Activated CD8-positive, alpha-beta T cell treated with anti-CD3 and anti-CD28 coated beads for 36 hours (primary cell): ENCODE results near the gene CREBL2. TPM values are rescaled to one million over a fixed set of nuclear protein-coding genes. Genes with fewer than 3 reads are reported as not detected.
"Not testable (repeated sequence)": the region's sequence is repeated elsewhere in the genome, so short reads cannot be mapped to it uniquely, and the experiment has no call there.

ENCODE experiments used
- ATAC-seq: fragments of 200-7000 bp; cut with Tn5 transposase; one replicate; pipeline ENCODE4 v1.10.0; 2021; ENCODE audit warnings: mild to moderate bottlenecking, moderate library complexity
- CTCF ChIA-PET: fragments of 350-600 bp; sonication (Branson Sonifier 250); formaldehyde crosslinking; loops from one replicate; lab custom pipeline; 2021; ENCODE audit warnings: antibody characterized with exemption; lab: Charles Lee
- POLR2A ChIA-PET: fragments of 350-600 bp; sonication (Branson Sonifier 250); formaldehyde crosslinking; loops from one replicate; lab custom pipeline; 2021; ENCODE audit warnings: antibody characterized with exemption; lab: Charles Lee
- DNase-seq: peaks from one replicate; pipeline ENCODE4 v3.0.0-alpha.2; 2020
- H3K27ac Mint-ChIP-seq: one replicate; pipeline ENCODE4 v1.8.0; 2021; ENCODE audit warnings: mild to moderate bottlenecking, mixed read lengths
- H3K27me3 Mint-ChIP-seq: one replicate; pipeline ENCODE4 v1.8.0; 2021; ENCODE audit warnings: mixed read lengths
- H3K36me3 Mint-ChIP-seq: one replicate; pipeline ENCODE4 v1.8.0; 2021; ENCODE audit warnings: low read depth, mixed read lengths
- H3K4me1 Mint-ChIP-seq: one replicate; pipeline ENCODE4 v1.8.0; 2021; ENCODE audit warnings: low read depth, mixed read lengths
- H3K4me3 Mint-ChIP-seq: one replicate; pipeline ENCODE4 v1.8.0; 2021; ENCODE audit warnings: mild to moderate bottlenecking, moderate library complexity, mixed read lengths
- H3K9me3 Mint-ChIP-seq: one replicate; pipeline ENCODE4 v1.8.0; 2021; ENCODE audit warnings: mixed read lengths
- CTCF ChIP-seq: fragments of 200-600 bp; IDR thresholded peaks from one replicate; pipeline ENCODE4 v1.8.0; 2022; ENCODE audit warnings: antibody characterized with exemption, mild to moderate bottlenecking
- intact Hi-C: fragments of 100-400 bp; cut with micrococcal nuclease; formaldehyde crosslinking; loops from one replicate; pipeline ENCODE4 v1.10.0; 2022
- total RNA-seq, 2 experiments: library from RNA; stranded (reverse); gene quantifications; one replicate each; pipeline ENCODE4 v1.2.3, GENCODE V29; 2021

Gene CREBL2
- total RNA-seq, 2 experiments from 2014 or later: 12.7 to 14.9 TPM

GRCh38 chr12:12641650-12642049 is 30.0 kb downstream of the CREBL2 start:
- no peaks in the 10 kb centered on the region for H3K27me3 Mint-ChIP-seq
- ATAC-seq: no peak
- TF ChIP-seq CTCF: no peak
- DNase-seq: no peak
- peaks cover 7% of the 10 kb centered on the region for H3K9me3 Mint-ChIP-seq
- POLR2A ChIA-PET: interaction anchor here (0.9 kb wide), 1 partner anchor 276 kb away, joined by 3 read pairs; no protein-coding TSS in a partner anchor
- peaks cover 18% of the 10 kb centered on the region for H3K4me1 Mint-ChIP-seq
- intact Hi-C loops: loop anchor here (10.0 kb wide), 1 partner anchor 93 kb away; no protein-coding TSS in a partner anchor
- H3K4me3 Mint-ChIP-seq: no peak overlapping the region
- H3K36me3 Mint-ChIP-seq: peaks cover 45% of the 10 kb centered on the region
- H3K27ac Mint-ChIP-seq: no peak overlapping the region
- CTCF ChIA-PET: interaction anchor here (0.9 to 2.0 kb wide), 2 partner anchors 13 to 15 kb away, joined by 3 to 9 read pairs; no protein-coding TSS in a partner anchor

- ATAC-seq: no peak
- peaks cover 48% of the 10 kb centered on the region for H3K36me3 Mint-ChIP-seq
- no peak for DNase-seq
- no peaks in the 10 kb centered on the region for H3K27me3 Mint-ChIP-seq
- peaks cover 17% of the 10 kb centered on the region for H3K4me1 Mint-ChIP-seq
- TF ChIP-seq CTCF: no peak
- no peak overlapping the region for H3K4me3 Mint-ChIP-seq
- ChIA-PET CTCF (interaction anchor here (0.9 to 2.0 kb wide), 7 partner anchors 11 to 309 kb away, joined by 3 to 9 read pairs (median 3); no protein-coding TSS in a partner anchor), POLR2A (interaction anchor here (0.6 kb wide), 1 partner anchor 998 kb away, joined by 3 read pairs; no protein-coding TSS in a partner anchor)
- peak overlapping the region; percentile 18 for H3K27ac Mint-ChIP-seq
- peaks cover 18% of the 10 kb centered on the region for H3K9me3 Mint-ChIP-seq
- intact Hi-C loops: loop anchor here (10.0 kb wide), 1 partner anchor 92 kb away; no protein-coding TSS in a partner anchor
Measured at GRCh38 chr12:12642916-12643315, 31.2 kb downstream of the CREBL2 start.

GRCh38 chr12:12645485-12645884 is 33.8 kb downstream of the CREBL2 start:
- peaks cover 17% of the 10 kb centered on the region for H3K4me1 Mint-ChIP-seq
- POLR2A ChIA-PET: interaction anchor here (0.8 to 1.5 kb wide), 9 partner anchors 14 to 288 kb away, joined by 3 to 6 read pairs (median 3); partner anchors contain the start of gene BORCS5
- CTCF ChIA-PET: interaction anchor here (0.8 to 3.4 kb wide), 26 partner anchors 10 to 288 kb away, joined by 3 to 50 read pairs (median 4); partner anchors contain the start of genes BORCS5, CREBL2 and DUSP16
- H3K27me3 Mint-ChIP-seq: no peaks in the 10 kb centered on the region
- intact Hi-C loops: loop anchor here (10.0 kb wide), 1 partner anchor 89 kb away; no protein-coding TSS in a partner anchor
- peak overlapping the region; percentile 69 for H3K27ac Mint-ChIP-seq
- peak; percentile 80 for TF ChIP-seq CTCF
- peaks cover 37% of the 10 kb centered on the region for H3K36me3 Mint-ChIP-seq
- ATAC-seq (peak; percentile 82), DNase-seq (peak; percentile 45)
- H3K9me3 Mint-ChIP-seq: peaks cover 30% of the 10 kb centered on the region
- no peak overlapping the region for H3K4me3 Mint-ChIP-seq

- ATAC-seq: peak; percentile 88
- CTCF ChIA-PET: interaction anchor here (0.6 to 3.4 kb wide), 28 partner anchors 10 to 578 kb away, joined by 3 to 50 read pairs (median 4); partner anchors contain the start of genes BORCS5, CREBL2 and DUSP16
- H3K27me3 Mint-ChIP-seq, H3K4me3 Mint-ChIP-seq: not testable (repeated sequence)
- Mint-ChIP-seq H3K27ac (peak overlapping the region; percentile 69), H3K4me1 (peaks cover 17% of the 10 kb centered on the region), H3K9me3 (peaks cover 33% of the 10 kb centered on the region), H3K36me3 (peaks cover 34% of the 10 kb centered on the region)
- peak; percentile 19 for DNase-seq
- POLR2A ChIA-PET: interaction anchor here (0.8 to 1.5 kb wide), 9 partner anchors 14 to 289 kb away, joined by 3 to 6 read pairs (median 3); partner anchors contain the start of gene BORCS5
- intact Hi-C loops: loop anchor here (10.0 kb wide), 1 partner anchor 89 kb away; no protein-coding TSS in a partner anchor
Measured at GRCh38 chr12:12645968-12646367, 34.3 kb downstream of the CREBL2 start.

GRCh38 chr12:12646483-12647072 is 34.9 kb downstream of the CREBL2 start:
- H3K4me3 Mint-ChIP-seq: no peak overlapping the region
- TF ChIP-seq CTCF: no peak
- no peaks in the 10 kb centered on the region for H3K27me3 Mint-ChIP-seq
- H3K36me3 Mint-ChIP-seq: peaks cover 33% of the 10 kb centered on the region
- H3K9me3 Mint-ChIP-seq: peaks cover 33% of the 10 kb centered on the region
- no peak for ATAC-seq
- H3K4me1 Mint-ChIP-seq: peaks cover 17% of the 10 kb centered on the region
- peak overlapping the region; percentile 2 for H3K27ac Mint-ChIP-seq
- no peak for DNase-seq
- ChIA-PET CTCF (interaction anchor here (0.6 to 3.4 kb wide), 24 partner anchors 11 to 579 kb away, joined by 3 to 50 read pairs (median 4); partner anchors contain the start of genes BORCS5 and DUSP16), POLR2A (interaction anchor here (1.3 kb wide), 1 partner anchor 62 kb away, joined by 3 read pairs; no protein-coding TSS in a partner anchor)
- intact Hi-C loops: loop anchor here (10.0 kb wide), 1 partner anchor 88 kb away; no protein-coding TSS in a partner anchor
